ENCODE data around the gene GCK.

DNA sequence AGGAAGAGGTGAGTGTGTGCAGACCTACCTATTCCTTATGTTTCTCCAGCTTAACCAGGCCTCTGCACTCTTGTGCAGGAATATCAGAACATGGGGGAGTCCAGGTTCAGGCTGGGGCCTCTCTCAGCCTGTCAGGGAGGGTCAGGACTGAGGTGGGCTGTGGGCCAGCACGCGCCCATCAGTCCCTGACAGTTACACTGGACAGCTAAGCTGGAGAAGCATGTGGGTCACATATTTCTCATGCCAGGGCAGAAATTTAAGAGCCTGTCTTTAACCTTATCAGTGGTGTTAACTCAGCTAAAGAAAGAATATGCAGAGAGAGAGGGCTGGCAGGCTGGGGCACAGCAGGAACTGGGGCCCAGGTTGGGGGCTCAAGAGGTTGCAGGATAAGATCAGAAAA is 57.2 kb downstream of the GCK start:
- TF ChIP-seq, protein P1, sequence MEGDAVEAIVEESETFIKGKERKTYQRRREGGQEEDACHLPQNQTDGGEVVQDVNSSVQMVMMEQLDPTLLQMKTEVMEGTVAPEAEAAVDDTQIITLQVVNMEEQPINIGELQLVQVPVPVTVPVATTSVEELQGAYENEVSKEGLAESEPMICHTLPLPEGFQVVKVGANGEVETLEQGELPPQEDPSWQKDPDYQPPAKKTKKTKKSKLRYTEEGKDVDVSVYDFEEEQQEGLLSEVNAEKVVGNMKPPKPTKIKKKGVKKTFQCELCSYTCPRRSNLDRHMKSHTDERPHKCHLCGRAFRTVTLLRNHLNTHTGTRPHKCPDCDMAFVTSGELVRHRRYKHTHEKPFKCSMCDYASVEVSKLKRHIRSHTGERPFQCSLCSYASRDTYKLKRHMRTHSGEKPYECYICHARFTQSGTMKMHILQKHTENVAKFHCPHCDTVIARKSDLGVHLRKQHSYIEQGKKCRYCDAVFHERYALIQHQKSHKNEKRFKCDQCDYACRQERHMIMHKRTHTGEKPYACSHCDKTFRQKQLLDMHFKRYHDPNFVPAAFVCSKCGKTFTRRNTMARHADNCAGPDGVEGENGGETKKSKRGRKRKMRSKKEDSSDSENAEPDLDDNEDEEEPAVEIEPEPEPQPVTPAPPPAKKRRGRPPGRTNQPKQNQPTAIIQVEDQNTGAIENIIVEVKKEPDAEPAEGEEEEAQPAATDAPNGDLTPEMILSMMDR (IDR thresholded peaks at IDR 0.05): no peak
- TF ChIP-seq EP300 (IDR thresholded peaks at IDR 0.05) (no peak), POLR2A (IDR thresholded peaks at IDR 0.05) (no peak), POLR2AphosphoS5 (IDR thresholded peaks at IDR 0.05) (no peak)

Data from sigmoid colon (tissue), 4 donors.